Measurements from ENCODE around the gene ZC3H4.
"Not testable (repeated sequence)": the region's sequence is repeated elsewhere in the genome, so short reads cannot be mapped to it uniquely, and the experiment has no call there.

ZC3H4 gene

GRCh38 chr19:47107953-47108746 is 5.4 kb downstream of the ZC3H4 start:
- DNase-seq (ENCODE audit: low spot score) = no peak

GRCh38 chr19:47107202-47107952 is 6.2 kb downstream of the ZC3H4 start:
- no peak for DNase-seq (ENCODE audit: low spot score)

GRCh38 chr19:47106821-47107201 is 6.8 kb downstream of the ZC3H4 start:
- peak; percentile 64 for DNase-seq (ENCODE audit: low spot score)

- DNase-seq (ENCODE audit: low spot score) = no peak
Observed at GRCh38 chr19:47105874-47106273, 7.7 kb downstream of the ZC3H4 start.

- DNase-seq (ENCODE audit: low spot score) = no peak
Observed at GRCh38 chr19:47104680-47105079, 8.9 kb downstream of the ZC3H4 start.

GRCh38 chr19:47102346-47103060 is 11.1 kb downstream of the ZC3H4 start:
- DNase-seq (ENCODE audit: low spot score) = no peak

GRCh38 chr19:47101116-47101515 is 12.5 kb downstream of the ZC3H4 start:
- not testable (repeated sequence) for DNase-seq (ENCODE audit: low spot score)

GRCh38 chr19:47100290-47100689 is 13.3 kb downstream of the ZC3H4 start:
- no peak for DNase-seq (ENCODE audit: low spot score)

GRCh38 chr19:47099576-47100050 is 14.0 kb downstream of the ZC3H4 start:
- no peak for DNase-seq (ENCODE audit: low spot score)

GRCh38 chr19:47098608-47099007 is 15.0 kb downstream of the ZC3H4 start:
- no peak for DNase-seq (ENCODE audit: low spot score)

- no peak for DNase-seq (ENCODE audit: low spot score)
Observed at GRCh38 chr19:47097396-47098201, 16.0 kb downstream of the ZC3H4 start.

- DNase-seq (ENCODE audit: low spot score) = no peak
Observed at GRCh38 chr19:47096721-47097120, 16.9 kb downstream of the ZC3H4 start.

GRCh38 chr19:47096100-47096704 is 17.4 kb downstream of the ZC3H4 start:
- no peak for DNase-seq (ENCODE audit: low spot score)

- no peak for DNase-seq (ENCODE audit: low spot score)
Observed at GRCh38 chr19:47095476-47096099, 18.0 kb downstream of the ZC3H4 start.

GRCh38 chr19:47094557-47095475 is 18.8 kb downstream of the ZC3H4 start:
- DNase-seq (ENCODE audit: low spot score) = no peak

GRCh38 chr19:47093841-47094240 is 19.7 kb downstream of the ZC3H4 start:
- DNase-seq (ENCODE audit: low spot score) = no peak

GRCh38 chr19:47093254-47093653 is 20.3 kb downstream of the ZC3H4 start:
- DNase-seq (ENCODE audit: low spot score) = no peak

GRCh38 chr19:47089767-47090350 is 23.7 kb downstream of the ZC3H4 start:
- no peak for DNase-seq (ENCODE audit: low spot score)

- no peak for DNase-seq (ENCODE audit: low spot score)
Observed at GRCh38 chr19:47086280-47086679, 27.3 kb downstream of the ZC3H4 start.
